ENCODE measurements around the gene MRTFB. TPM values are rescaled to one million over a fixed set of nuclear protein-coding genes. Genes with fewer than 3 reads are reported as not detected.

Gene MRTFB
- total RNA-seq, 1 donor = 11.6 TPM

DNA sequence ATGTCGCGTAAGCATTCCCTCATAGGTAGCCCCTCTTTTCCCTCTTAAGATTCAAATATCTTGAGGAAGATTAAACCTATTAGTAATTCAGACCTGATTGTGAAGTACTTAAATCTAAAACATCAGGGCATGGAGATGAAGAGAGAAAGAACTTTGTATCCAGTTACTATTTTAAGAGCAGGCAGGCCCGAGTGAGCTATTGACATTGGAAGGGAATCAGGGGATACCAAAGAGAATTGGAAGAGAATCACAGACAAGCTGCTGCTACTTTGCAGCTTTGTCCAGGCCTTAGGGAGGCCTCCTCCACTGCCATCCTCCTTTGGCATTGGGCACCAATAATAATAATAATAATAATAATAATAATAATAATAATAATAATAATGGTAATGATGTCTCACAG is 170.5 kb downstream of the MRTFB start:
- Histone ChIP-seq H3K27ac (ENCODE audit: low read depth, low read length) (no peak overlapping the region), H3K4me3 (ENCODE audit: insufficient read depth, low read length) (no peak overlapping the region), H3K9me3 (ENCODE audit: low read depth, low read length) (no peaks in the 10 kb centered on the region), H4K20me1 (ENCODE audit: insufficient read depth, low read length) (no peaks in the 10 kb centered on the region), H3K79me2 (ENCODE audit: insufficient read depth, low read length) (no peaks in the 10 kb centered on the region), H3K4me2 (ENCODE audit: insufficient read depth, low read length) (no peak overlapping the region), H2AFZ (ENCODE audit: low read length) (no peak overlapping the region), H3K27me3 (ENCODE audit: insufficient read depth, low read length) (no peaks in the 10 kb centered on the region), H3K4me1 (ENCODE audit: insufficient read depth, low read length) (no peaks in the 10 kb centered on the region), H3K36me3 (ENCODE audit: insufficient read depth, low read length) (peaks cover 32% of the 10 kb centered on the region)
- no peak for DNase-seq (ENCODE audit: insufficient read length, low spot score, missing footprints)
- TF ChIP-seq, protein P1, sequence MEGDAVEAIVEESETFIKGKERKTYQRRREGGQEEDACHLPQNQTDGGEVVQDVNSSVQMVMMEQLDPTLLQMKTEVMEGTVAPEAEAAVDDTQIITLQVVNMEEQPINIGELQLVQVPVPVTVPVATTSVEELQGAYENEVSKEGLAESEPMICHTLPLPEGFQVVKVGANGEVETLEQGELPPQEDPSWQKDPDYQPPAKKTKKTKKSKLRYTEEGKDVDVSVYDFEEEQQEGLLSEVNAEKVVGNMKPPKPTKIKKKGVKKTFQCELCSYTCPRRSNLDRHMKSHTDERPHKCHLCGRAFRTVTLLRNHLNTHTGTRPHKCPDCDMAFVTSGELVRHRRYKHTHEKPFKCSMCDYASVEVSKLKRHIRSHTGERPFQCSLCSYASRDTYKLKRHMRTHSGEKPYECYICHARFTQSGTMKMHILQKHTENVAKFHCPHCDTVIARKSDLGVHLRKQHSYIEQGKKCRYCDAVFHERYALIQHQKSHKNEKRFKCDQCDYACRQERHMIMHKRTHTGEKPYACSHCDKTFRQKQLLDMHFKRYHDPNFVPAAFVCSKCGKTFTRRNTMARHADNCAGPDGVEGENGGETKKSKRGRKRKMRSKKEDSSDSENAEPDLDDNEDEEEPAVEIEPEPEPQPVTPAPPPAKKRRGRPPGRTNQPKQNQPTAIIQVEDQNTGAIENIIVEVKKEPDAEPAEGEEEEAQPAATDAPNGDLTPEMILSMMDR (IDR thresholded peaks at IDR 0.05; ENCODE audit: extremely low read depth, low read depth, low read length) = no peak

DNA sequence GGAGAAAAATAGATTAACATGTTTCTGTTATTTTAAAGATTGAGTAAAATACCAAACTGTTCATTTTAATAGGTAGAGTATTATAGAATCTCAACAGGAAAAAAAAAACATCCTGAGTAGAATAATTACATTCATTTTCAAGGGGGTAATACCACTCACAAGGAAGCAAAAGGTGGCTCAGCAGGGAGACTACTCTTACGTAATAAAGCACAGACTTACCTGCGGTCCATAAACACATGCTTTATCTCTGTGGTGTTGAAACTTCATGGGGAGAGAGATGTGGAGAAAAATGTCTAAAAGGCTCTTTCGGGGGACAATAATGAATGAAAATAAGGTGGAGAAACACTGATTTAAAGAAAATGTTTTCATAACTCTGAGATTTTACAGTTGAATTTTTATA is 171.7 kb downstream of the MRTFB start:
- TF ChIP-seq, protein P1 (IDR thresholded peaks at IDR 0.05; ENCODE audit: extremely low read depth, low read depth, low read length) = no peak
- no peaks in the 10 kb centered on the region for H3K79me2 ChIP-seq (ENCODE audit: insufficient read depth, low read length)
- no peaks in the 10 kb centered on the region for H4K20me1 ChIP-seq (ENCODE audit: insufficient read depth, low read length)
- no peak overlapping the region for H3K4me2 ChIP-seq (ENCODE audit: insufficient read depth, low read length)
- H3K4me3 ChIP-seq (ENCODE audit: insufficient read depth, low read length) = no peak overlapping the region
- no peaks in the 10 kb centered on the region for H3K9me3 ChIP-seq (ENCODE audit: low read depth, low read length)
- no peak overlapping the region for H2AFZ ChIP-seq (ENCODE audit: low read length)
- peaks cover 37% of the 10 kb centered on the region for H3K36me3 ChIP-seq (ENCODE audit: insufficient read depth, low read length)
- H3K27me3 ChIP-seq (ENCODE audit: insufficient read depth, low read length) = no peaks in the 10 kb centered on the region
- no peaks in the 10 kb centered on the region for H3K4me1 ChIP-seq (ENCODE audit: insufficient read depth, low read length)
- no peak for DNase-seq (ENCODE audit: insufficient read length, low spot score, missing footprints)
- no peak overlapping the region for H3K27ac ChIP-seq (ENCODE audit: low read depth, low read length)

DNA sequence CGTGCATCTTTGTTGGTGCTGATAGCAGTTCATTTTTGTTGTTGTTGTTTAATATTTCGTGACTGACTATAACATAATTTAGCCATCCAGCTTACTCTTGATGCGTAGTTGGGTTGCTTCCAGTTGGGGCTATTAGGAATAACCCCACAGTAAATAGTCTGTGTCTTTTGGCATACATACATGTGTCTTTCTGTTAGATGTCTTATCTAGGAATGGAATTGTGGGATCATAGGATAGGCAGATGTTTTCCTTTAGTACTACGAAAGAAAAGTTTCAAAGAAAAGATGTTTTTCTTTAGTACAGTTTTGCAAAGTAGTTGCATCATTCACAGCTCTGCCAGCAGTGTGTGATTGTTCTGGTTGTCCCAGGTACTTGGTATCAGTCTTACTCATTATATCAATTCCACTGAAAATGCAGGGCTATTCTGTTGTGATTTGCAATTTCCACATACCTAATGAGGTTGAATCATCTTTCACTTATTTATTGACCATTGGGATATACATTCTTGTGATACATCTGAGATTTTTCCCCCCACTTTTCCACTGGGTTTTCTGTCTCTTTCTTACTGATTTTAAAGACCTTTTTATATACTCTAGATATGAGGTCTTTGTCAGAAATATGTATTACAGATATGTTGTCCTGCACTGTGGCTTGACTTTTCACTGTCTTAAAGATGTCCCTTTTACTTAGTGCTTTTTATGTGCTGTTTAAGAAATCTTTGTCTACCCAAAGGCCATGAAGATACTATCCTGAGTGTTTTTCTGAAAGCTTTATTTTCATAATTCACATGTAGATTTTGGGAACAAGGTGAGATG is 173.3 kb downstream of the MRTFB start:
- Histone ChIP-seq H3K4me2 (ENCODE audit: insufficient read depth, low read length) (no peak overlapping the region), H3K36me3 (ENCODE audit: insufficient read depth, low read length) (peaks cover 38% of the 10 kb centered on the region), H3K4me1 (ENCODE audit: insufficient read depth, low read length) (no peaks in the 10 kb centered on the region), H4K20me1 (ENCODE audit: insufficient read depth, low read length) (no peaks in the 10 kb centered on the region), H3K27ac (ENCODE audit: low read depth, low read length) (no peak overlapping the region), H2AFZ (ENCODE audit: low read length) (no peak overlapping the region), H3K4me3 (ENCODE audit: insufficient read depth, low read length) (no peak overlapping the region), H3K9me3 (ENCODE audit: low read depth, low read length) (no peaks in the 10 kb centered on the region), H3K27me3 (ENCODE audit: insufficient read depth, low read length) (no peaks in the 10 kb centered on the region), H3K79me2 (ENCODE audit: insufficient read depth, low read length) (no peaks in the 10 kb centered on the region)
- TF ChIP-seq, protein P1 (IDR thresholded peaks at IDR 0.05; ENCODE audit: extremely low read depth, low read depth, low read length) = no peak
- no peak for DNase-seq (ENCODE audit: insufficient read length, low spot score, missing footprints)

DNA sequence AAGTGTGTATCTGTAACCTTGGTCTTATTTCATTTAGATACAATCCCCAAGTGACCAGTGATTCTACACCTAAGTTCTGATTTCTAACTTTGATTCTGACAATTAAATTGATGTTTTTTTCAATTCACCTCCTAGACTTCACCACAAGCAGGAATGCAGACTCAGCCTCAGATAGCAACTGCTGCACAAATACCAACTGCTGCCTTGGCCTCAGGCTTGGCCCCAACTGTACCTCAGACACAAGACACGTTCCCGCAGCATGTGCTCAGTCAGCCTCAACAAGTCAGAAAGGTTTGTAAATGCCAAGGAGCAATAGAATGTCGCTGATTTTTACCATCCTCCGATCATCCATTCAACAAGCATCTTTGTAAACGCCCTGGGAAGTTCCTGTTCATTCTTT is 177.7 kb downstream of the MRTFB start:
- TF ChIP-seq, protein P1 (IDR thresholded peaks at IDR 0.05; ENCODE audit: extremely low read depth, low read depth, low read length) = no peak
- Histone ChIP-seq H3K79me2 (ENCODE audit: insufficient read depth, low read length) (no peaks in the 10 kb centered on the region), H3K27ac (ENCODE audit: low read depth, low read length) (no peak overlapping the region), H3K36me3 (ENCODE audit: insufficient read depth, low read length) (peaks cover 49% of the 10 kb centered on the region), H3K4me1 (ENCODE audit: insufficient read depth, low read length) (no peaks in the 10 kb centered on the region), H3K9me3 (ENCODE audit: low read depth, low read length) (no peaks in the 10 kb centered on the region), H4K20me1 (ENCODE audit: insufficient read depth, low read length) (no peaks in the 10 kb centered on the region), H2AFZ (ENCODE audit: low read length) (no peak overlapping the region), H3K4me3 (ENCODE audit: insufficient read depth, low read length) (no peak overlapping the region), H3K4me2 (ENCODE audit: insufficient read depth, low read length) (no peak overlapping the region), H3K27me3 (ENCODE audit: insufficient read depth, low read length) (no peaks in the 10 kb centered on the region)
- no peak for DNase-seq (ENCODE audit: insufficient read length, low spot score, missing footprints)

All from osteoblast (primary cell).